H9 (cell line): ENCODE measurements around the gene PIEZO2. TPM values are rescaled to one million over a fixed set of nuclear protein-coding genes. Genes with fewer than 3 reads are reported as not detected.

ENCODE experiments used
- DNase-seq: peaks from one replicate; pipeline ENCODE4 v3.0.0-alpha.2; 2017
- H2AFZ ChIP-seq: one replicate; pipeline ENCODE4 v1.6.1; 2013; ENCODE audit warnings: mild to moderate bottlenecking, low read length, control low read depth, moderate library complexity
- H2AK5ac ChIP-seq: 2 replicates; pipeline ENCODE4 v1.6.1; 2013; ENCODE audit warnings: low read length, control low read depth, mixed read lengths; ENCODE audit not compliant: insufficient read length
- H2BK120ac ChIP-seq: one replicate; pipeline ENCODE4 v1.6.1; 2013; ENCODE audit warnings: low read depth, mild to moderate bottlenecking, low read length, control low read depth, inconsistent platforms; ENCODE audit not compliant: poor library complexity, severe bottlenecking
- H2BK12ac ChIP-seq: 2 replicates; pipeline ENCODE4 v1.6.1; 2013; ENCODE audit warnings: low read length, control low read depth, mixed read lengths, low read depth; ENCODE audit not compliant: insufficient read length
- H2BK15ac ChIP-seq: 2 replicates; pipeline ENCODE4 v1.6.1; 2013; ENCODE audit warnings: low read depth, low read length, control low read depth
- H2BK20ac ChIP-seq: one replicate; pipeline ENCODE4 v1.6.1; 2013; ENCODE audit warnings: low read depth, mild to moderate bottlenecking, low read length, control low read depth, inconsistent platforms; ENCODE audit not compliant: poor library complexity, severe bottlenecking
- H2BK5ac ChIP-seq: 2 replicates; pipeline ENCODE4 v1.6.1; 2013; ENCODE audit warnings: low read length, control low read depth, mixed read lengths; ENCODE audit not compliant: insufficient read length
- H3K14ac ChIP-seq: 2 replicates; pipeline ENCODE4 v1.6.1; 2013; ENCODE audit warnings: low read length, control low read depth; ENCODE audit not compliant: insufficient read depth
- H3K18ac ChIP-seq: 2 replicates; pipeline ENCODE4 v1.6.1; 2013; ENCODE audit warnings: low read depth, mild to moderate bottlenecking, mixed read lengths, low read length, control low read depth; ENCODE audit not compliant: insufficient read length
- H3K23ac ChIP-seq: 2 replicates; pipeline ENCODE4 v1.6.1; 2013; ENCODE audit warnings: low read length, control low read depth, mixed read lengths, low read depth; ENCODE audit not compliant: insufficient read length
- H3K23me2 ChIP-seq: 2 replicates; pipeline ENCODE4 v1.6.1; 2013; ENCODE audit warnings: low read depth, mild to moderate bottlenecking, mixed read lengths, low read length, control low read depth; ENCODE audit not compliant: insufficient read length, poor library complexity, severe bottlenecking
- H3K27ac ChIP-seq: 2 replicates; pipeline ENCODE4 v1.5.1; 2013; ENCODE audit warnings: low read length, control low read depth, mixed read lengths, low read depth; ENCODE audit not compliant: insufficient read length
- H3K27me3 ChIP-seq: 2 replicates; pipeline ENCODE4 v1.6.1; 2013; ENCODE audit warnings: low read length, control low read depth, inconsistent platforms; ENCODE audit not compliant: insufficient read depth
- H3K4ac ChIP-seq: 2 replicates; pipeline ENCODE4 v1.6.1; 2013; ENCODE audit warnings: low read depth, mild to moderate bottlenecking, control low read depth, inconsistent platforms, low read length, moderate library complexity
- H3K4me1 ChIP-seq: 2 replicates; pipeline ENCODE4 v1.6.1; 2013; ENCODE audit warnings: low read length, control low read depth, inconsistent platforms; ENCODE audit not compliant: insufficient read depth
- H3K4me2 ChIP-seq: 2 replicates; pipeline ENCODE4 v1.6.1; 2013; ENCODE audit warnings: low read length, control low read depth, mixed read lengths; ENCODE audit not compliant: insufficient read length, insufficient read depth
- H3K56ac ChIP-seq: 2 replicates; pipeline ENCODE4 v1.6.1; 2013; ENCODE audit warnings: low read depth, mild to moderate bottlenecking, mixed read lengths, low read length, control low read depth; ENCODE audit not compliant: insufficient read length
- H3K79me1 ChIP-seq: 2 replicates; pipeline ENCODE4 v1.6.1; 2013; ENCODE audit warnings: low read depth, mild to moderate bottlenecking, moderate library complexity, low read length, control low read depth, inconsistent platforms; ENCODE audit not compliant: insufficient read depth, poor library complexity, severe bottlenecking
- H3K79me2 ChIP-seq: 2 replicates; pipeline ENCODE4 v1.6.1; 2013; ENCODE audit warnings: low read length, control low read depth, inconsistent platforms; ENCODE audit not compliant: insufficient read depth
- H3K9ac ChIP-seq: 2 replicates; pipeline ENCODE4 v1.6.1; 2013; ENCODE audit warnings: low read length, control low read depth, mixed read lengths; ENCODE audit not compliant: insufficient read length; ENCODE audit errors: extremely low read depth
- H3K9me3 ChIP-seq: one replicate; pipeline ENCODE4 v1.6.1; 2013; ENCODE audit warnings: low read depth, low read length, inconsistent platforms; ENCODE audit not compliant: control insufficient read depth
- H3T11ph ChIP-seq: one replicate; pipeline ENCODE4 v1.6.1; 2013; ENCODE audit warnings: mild to moderate bottlenecking, low read length, control low read depth, inconsistent platforms
- H4K20me1 ChIP-seq: one replicate; pipeline ENCODE4 v1.6.1; 2013; ENCODE audit not compliant: control insufficient read depth, insufficient read length, insufficient read depth
- H4K5ac ChIP-seq: 2 replicates; pipeline ENCODE4 v1.6.1; 2013; ENCODE audit warnings: low read depth, mild to moderate bottlenecking, mixed read lengths, low read length, control low read depth; ENCODE audit not compliant: insufficient read length
- H4K8ac ChIP-seq: replicated peaks from 2 replicates; pipeline ENCODE4 v1.6.1; 2013; ENCODE audit warnings: low read length, control low read depth, mixed read lengths, low read depth; ENCODE audit not compliant: insufficient read length
- H4K91ac ChIP-seq: 2 replicates; pipeline ENCODE4 v1.6.1; 2013; ENCODE audit warnings: low read depth, mild to moderate bottlenecking, moderate library complexity, mixed read lengths, low read length, control low read depth; ENCODE audit not compliant: insufficient read length
- H3K27ac Mint-ChIP-seq, 3 experiments: 2 replicates in 2 of 3; 3 replicates in 1 of 3; pipeline ENCODE4 v1.8.0; 2020 to 2021; ENCODE audit warnings: mixed read lengths in 3 of 3, mild to moderate bottlenecking in 1 of 3, moderate library complexity in 1 of 3
- H3K27me3 Mint-ChIP-seq: 2 replicates; pipeline ENCODE4 v1.8.0; 2021; ENCODE audit warnings: low read depth, mild to moderate bottlenecking, moderate library complexity, mixed read lengths
- H3K36me3 Mint-ChIP-seq, 3 experiments: 2 replicates in 2 of 3; 3 replicates in 1 of 3; pipeline ENCODE4 v1.8.0; 2020 to 2021; ENCODE audit warnings: low read depth in 3 of 3, mixed read lengths in 3 of 3; ENCODE audit not compliant: insufficient read depth in 1 of 3
- H3K4me1 Mint-ChIP-seq, 2 experiments: 2 replicates each; pipeline ENCODE4 v1.8.0; 2020; ENCODE audit warnings: mixed read lengths in 2 of 2
- H3K4me3 Mint-ChIP-seq, 2 experiments: 2 replicates in 1 of 2; 3 replicates in 1 of 2; pipeline ENCODE4 v1.8.0; 2020 to 2021; ENCODE audit warnings: mild to moderate bottlenecking in 2 of 2, mixed read lengths in 2 of 2, moderate library complexity in 1 of 2
- H3K9me3 Mint-ChIP-seq, 2 experiments: 2 replicates in 1 of 2; 3 replicates in 1 of 2; pipeline ENCODE4 v1.8.0; 2020; ENCODE audit warnings: mild to moderate bottlenecking in 2 of 2, mixed read lengths in 2 of 2, moderate library complexity in 1 of 2
- WGBS: extraction: QIAGEN DNeasy Blood & Tissue Kit; methylation state at CpG from one replicate; pipeline ENCODE4 v1.1.7; 2013; ENCODE audit warnings: missing lambda C conversion rate, low lambda C conversion rate, mixed read lengths; ENCODE audit not compliant: insufficient read length; ENCODE audit errors: extremely low coverage; 5-methylcytosine and 5-hydroxymethylcytosine counted together
- total RNA-seq: library from RNA; stranded (reverse); gene quantifications from 2 replicates; pipeline ENCODE4 v1.2.1, GENCODE V29; 2021
- TF ChIP-seq, protein P1 (sequence below): fragments of 200-600 bp; sonication (generic); conservative IDR thresholded peaks from 3 replicates; pipeline ENCODE4 v1.8.0; 2021; ENCODE audit warnings: antibody characterized with exemption, mild to moderate bottlenecking

PIEZO2 gene
- total RNA-seq, 1 experiment from 2014 or later: 3.9 TPM

DNA sequence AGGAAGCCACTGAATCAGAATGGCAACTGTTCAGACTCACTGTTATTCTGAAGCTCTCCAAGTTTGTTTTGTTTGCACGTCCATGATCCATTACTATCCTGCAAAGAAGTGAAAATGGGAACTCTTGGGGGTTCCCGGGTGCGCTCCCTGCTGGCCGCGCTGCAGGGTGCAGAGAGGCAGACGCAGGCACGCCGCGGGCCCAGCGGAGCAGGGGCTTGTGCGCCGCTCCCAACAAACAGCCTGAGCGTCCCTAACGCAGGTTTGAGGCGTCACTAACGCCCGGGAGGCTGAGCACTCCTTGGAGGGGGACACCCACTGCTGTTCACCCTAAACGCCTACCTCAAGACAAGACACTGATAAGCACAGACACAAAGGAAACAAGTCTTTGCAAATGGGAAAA, 14.3 kb upstream of the PIEZO2 start:
- peaks cover 2% of the 10 kb centered on the region; the same call in 1 of the 2 replicates for H3K4me1 ChIP-seq
- H3K4me2 ChIP-seq: no peak overlapping the region
- H3K9ac ChIP-seq: no peak overlapping the region
- H3K79me2 ChIP-seq: no peaks in the 10 kb centered on the region
- no peak overlapping the region for H3K27ac ChIP-seq
- peaks cover 94% of the 10 kb centered on the region for H3K27me3 Mint-ChIP-seq
- no peaks in the 10 kb centered on the region for H3K79me1 ChIP-seq
- no peak overlapping the region for H4K5ac ChIP-seq
- no peaks in the 10 kb centered on the region for H3K9me3 ChIP-seq
- H2BK20ac ChIP-seq: no peak overlapping the region
- no peak overlapping the region for H2BK5ac ChIP-seq
- peak; percentile 65 for DNase-seq
- H4K91ac ChIP-seq: no peak overlapping the region
- no peak overlapping the region for H3K18ac ChIP-seq
- TF ChIP-seq, protein P1, sequence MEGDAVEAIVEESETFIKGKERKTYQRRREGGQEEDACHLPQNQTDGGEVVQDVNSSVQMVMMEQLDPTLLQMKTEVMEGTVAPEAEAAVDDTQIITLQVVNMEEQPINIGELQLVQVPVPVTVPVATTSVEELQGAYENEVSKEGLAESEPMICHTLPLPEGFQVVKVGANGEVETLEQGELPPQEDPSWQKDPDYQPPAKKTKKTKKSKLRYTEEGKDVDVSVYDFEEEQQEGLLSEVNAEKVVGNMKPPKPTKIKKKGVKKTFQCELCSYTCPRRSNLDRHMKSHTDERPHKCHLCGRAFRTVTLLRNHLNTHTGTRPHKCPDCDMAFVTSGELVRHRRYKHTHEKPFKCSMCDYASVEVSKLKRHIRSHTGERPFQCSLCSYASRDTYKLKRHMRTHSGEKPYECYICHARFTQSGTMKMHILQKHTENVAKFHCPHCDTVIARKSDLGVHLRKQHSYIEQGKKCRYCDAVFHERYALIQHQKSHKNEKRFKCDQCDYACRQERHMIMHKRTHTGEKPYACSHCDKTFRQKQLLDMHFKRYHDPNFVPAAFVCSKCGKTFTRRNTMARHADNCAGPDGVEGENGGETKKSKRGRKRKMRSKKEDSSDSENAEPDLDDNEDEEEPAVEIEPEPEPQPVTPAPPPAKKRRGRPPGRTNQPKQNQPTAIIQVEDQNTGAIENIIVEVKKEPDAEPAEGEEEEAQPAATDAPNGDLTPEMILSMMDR: peak; percentile 67
- no peak overlapping the region for H3K14ac ChIP-seq
- H2BK120ac ChIP-seq: no peak overlapping the region
- H3K4me1 Mint-ChIP-seq: peaks cover 14% of the 10 kb centered on the region in 2 experiments
- H2AK5ac ChIP-seq: no peak overlapping the region
- no CpG with 5 or more reads among the region's 18 CpGs for WGBS
- H3K27me3 ChIP-seq: peaks cover 2% of the 10 kb centered on the region; the same call in 1 of the 2 replicates
- H2BK12ac ChIP-seq: no peak overlapping the region
- peak overlapping the region in 1 of 2 experiments; percentile 21; a peak in 2 of 5 replicates for H3K4me3 Mint-ChIP-seq
- H2BK15ac ChIP-seq: no peak overlapping the region
- H3T11ph ChIP-seq: no peak overlapping the region
- no peak overlapping the region for H3K4ac ChIP-seq
- no peak overlapping the region for H4K8ac ChIP-seq
- H3K27ac Mint-ChIP-seq: no peak overlapping the region
- no peak overlapping the region for H3K23ac ChIP-seq
- H3K23me2 ChIP-seq: no peaks in the 10 kb centered on the region
- H4K20me1 ChIP-seq: no peaks in the 10 kb centered on the region
- H3K9me3 Mint-ChIP-seq: no peaks in the 10 kb centered on the region
- H2AFZ ChIP-seq: no peak overlapping the region
- no peaks in the 10 kb centered on the region for H3K36me3 Mint-ChIP-seq
- H3K56ac ChIP-seq: no peak overlapping the region
